ENCODE data around the gene THSD8.

Gene THSD8

DNA sequence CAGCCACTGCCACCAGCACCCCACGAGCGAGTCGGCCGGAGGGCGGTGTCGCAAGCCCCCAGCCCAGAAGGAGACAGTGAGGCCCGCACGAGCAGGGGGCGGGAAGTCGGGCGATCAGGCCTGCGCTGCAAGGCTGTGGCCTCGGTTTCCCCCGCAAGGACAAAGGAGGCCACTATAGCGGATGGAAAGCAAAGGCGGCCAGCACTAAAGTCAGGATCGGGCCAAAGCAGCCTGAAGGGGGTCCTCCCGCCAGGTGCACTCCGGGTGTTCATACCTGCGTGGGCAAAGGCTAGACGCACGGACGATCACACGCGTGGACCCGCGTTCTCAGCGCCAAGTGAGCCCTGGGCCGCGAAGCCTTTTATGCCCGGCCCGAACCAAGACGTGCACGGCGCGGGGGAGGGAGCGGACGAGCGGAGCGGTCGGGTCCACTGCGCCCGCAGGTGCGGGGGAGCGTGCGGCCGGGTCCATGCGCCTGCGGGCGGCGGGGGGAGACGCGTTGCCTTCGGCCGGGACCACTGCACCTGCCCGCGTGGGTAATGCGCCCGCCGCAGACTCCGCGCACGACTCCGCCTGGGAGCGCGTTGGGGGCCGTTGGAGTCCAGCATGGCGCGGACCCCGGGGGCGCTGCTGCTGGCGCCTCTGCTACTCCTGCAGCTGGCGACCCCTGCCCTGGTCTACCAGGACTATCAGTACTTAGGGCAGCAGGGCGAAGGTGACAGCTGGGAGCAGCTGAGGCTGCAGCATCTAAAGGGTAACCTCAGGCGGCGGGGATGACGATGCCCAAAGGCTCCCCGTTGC is at the start of gene THSD8, which contains the start of gene PRDX2:
TSS of gene THSD8 (plus strand) at position 604 of the 801 bp plus-strand sequence. CDS start at position 607, 3 bp downstream.
TSS of gene PRDX2 (minus strand) at position 335 of the 801 bp plus-strand sequence. CDS start 539 bp downstream, outside the sequence.
- in situ Hi-C loops (cut with HindIII; ENCODE audit: low sequenced_read_pairs) = no loop called here

DNA sequence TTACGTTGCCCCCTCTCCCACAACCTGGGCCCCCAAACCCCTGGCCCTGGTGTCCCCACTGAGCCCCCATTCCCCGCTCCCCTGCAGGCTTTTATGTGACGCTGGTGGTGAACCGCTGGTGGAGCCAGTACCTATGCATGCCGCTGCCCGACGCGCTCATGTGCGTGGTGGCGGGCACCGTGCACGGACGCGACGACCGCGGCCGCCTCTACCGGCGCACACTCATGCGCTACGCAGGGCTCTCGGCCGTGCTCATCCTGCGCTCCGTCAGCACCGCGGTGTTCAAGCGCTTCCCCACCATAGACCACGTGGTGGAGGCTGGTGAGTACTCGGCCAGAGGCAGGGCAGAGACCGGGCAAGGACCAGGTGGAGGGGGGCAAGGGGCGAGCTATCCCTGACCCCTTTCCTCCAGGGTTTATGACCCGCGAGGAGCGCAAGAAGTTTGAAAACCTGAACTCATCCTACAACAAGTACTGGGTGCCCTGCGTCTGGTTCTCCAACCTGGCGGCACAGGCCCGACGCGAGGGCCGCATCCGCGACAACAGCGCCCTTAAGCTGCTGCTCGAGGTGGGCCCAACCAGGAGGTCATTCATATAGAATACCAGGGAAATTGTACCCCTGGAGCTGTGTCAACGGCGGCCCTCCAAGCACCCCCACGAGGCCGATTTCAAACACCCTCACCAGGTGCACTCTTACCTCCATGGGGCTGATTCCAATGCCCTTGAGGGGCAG is 47.2 kb upstream of the THSD8 start:
- in situ Hi-C loops (cut with HindIII; ENCODE audit: low sequenced_read_pairs) = no loop called here

DNA sequence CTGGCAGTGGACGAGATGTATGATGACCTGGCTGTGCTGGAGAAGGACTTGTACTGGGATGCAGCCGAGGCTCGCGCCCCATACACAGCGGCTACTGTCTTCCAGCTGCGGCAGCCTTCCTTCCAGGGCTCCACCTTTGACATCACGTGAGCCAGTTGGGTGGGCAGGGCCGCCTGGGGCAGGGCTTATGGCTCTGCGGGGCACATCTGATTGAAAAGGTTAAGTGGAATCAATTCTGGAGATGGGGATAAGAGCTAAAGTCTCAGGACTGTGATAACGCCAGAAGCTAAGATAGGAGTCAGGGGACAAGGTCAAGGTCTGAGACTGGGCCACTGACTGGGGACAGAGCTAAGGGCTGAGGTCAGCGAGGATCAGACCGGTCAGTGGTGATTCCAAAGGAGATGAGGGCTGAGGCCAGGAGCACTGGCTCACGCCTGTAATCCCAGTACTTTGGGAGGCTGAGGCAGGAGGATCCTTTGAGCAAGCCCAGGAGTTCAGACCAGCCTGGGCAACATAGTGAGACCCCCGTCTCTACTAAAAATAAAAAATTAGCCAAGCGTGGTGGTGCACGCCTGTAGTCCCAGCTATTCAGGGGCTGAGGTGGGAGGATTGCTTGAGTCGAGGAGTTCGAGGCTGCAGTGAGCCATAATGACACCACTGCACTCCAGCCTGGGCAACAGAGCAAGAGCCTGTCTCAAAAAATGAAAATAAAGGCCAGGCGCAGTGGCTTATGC is 45.6 kb upstream of the THSD8 start:
- in situ Hi-C loops (cut with HindIII; ENCODE audit: low sequenced_read_pairs) = no loop called here

DNA sequence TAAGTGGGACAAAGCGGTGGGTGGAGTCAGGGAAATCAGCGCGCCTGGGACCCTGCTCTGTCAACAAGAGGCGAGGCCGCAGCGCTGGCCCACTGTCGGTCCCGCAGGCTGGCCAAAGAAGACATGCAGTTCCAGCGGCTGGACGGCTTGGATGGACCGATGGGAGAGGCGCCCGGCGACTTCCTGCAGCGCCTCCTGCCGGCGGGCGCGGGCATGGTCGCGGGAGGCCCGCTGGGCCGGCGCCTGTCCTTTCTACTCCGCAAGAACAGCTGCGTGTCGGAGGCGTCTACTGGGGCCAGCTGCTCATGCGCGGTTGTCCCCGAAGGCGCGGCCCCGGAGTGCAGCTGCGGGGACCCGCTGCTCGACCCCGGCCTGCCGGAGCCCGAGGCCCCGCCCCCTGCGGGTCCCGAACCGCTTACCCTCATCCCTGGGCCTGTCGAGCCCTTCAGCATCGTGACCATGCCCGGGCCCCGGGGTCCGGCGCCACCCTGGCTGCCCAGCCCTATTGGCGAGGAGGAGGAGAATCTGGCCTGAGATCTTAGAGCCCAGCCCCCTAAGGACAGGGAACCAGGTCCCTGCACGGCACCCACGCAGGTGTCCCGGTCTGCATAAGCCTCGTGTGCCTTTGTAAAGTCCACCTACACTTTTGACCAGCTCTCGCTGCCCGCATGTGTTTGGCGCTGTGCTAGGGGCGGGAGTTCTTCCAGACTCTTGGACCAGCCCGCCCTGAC is 44.2 kb upstream of the THSD8 start:
- in situ Hi-C loops (cut with HindIII; ENCODE audit: low sequenced_read_pairs) = no loop called here

- in situ Hi-C loops (cut with HindIII; ENCODE audit: low sequenced_read_pairs) = no loop called here
Observed at GRCh38 chr19:12759686-12760085, 42.2 kb upstream of the THSD8 start.

- in situ Hi-C loops (cut with HindIII; ENCODE audit: low sequenced_read_pairs) = no loop called here
Observed at GRCh38 chr19:12763100-12763499, 38.8 kb upstream of the THSD8 start.

DNA sequence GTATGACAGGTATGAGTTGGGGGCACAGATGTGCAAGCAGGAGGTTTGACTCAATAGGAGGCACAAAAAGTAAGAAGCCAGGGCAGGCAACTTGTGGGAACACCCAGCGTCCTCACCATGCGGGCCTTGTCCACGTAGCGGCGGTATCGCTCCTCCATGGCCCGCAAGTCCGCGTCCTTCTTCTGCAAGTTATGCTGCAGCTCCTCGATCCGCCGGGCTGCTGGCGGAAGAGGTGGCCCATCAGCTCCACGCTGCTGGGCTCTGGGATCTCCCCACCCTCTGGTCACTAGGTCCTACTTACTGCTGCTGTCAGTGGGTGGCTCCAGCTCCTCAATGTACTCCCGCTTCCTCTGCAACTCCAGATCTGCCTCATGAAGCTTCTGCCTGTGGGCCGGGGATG is 37.2 kb upstream of the THSD8 start:
- in situ Hi-C loops (cut with HindIII; ENCODE audit: low sequenced_read_pairs) = no loop called here

- in situ Hi-C loops (cut with HindIII; ENCODE audit: low sequenced_read_pairs) = no loop called here
Observed at GRCh38 chr19:12766051-12766521, 35.8 kb upstream of the THSD8 start.

DNA sequence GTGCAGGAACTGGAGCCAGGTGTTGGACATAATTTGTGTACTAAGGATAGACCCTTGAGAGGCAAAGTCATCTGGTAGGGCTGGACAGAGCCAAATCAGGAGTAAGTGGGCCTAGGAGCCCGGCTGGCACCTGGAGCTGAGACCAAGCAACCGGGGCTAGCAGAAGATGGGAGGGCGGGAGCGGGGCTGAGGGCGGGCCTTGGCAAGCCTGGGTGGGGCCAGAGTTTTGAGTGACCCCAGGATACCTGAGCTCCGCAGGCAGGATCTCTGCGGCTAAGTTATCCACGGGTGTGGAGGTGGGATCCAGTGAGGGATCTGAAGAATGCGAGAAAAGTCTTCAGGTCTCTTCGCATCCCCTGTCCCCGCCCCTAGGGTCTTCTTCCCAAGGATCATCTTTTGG is 34.7 kb upstream of the THSD8 start:
- in situ Hi-C loops (cut with HindIII; ENCODE audit: low sequenced_read_pairs) = no loop called here

- in situ Hi-C loops (cut with HindIII; ENCODE audit: low sequenced_read_pairs) = no loop called here
Observed at GRCh38 chr19:12767666-12768065, 34.2 kb upstream of the THSD8 start.

DNA sequence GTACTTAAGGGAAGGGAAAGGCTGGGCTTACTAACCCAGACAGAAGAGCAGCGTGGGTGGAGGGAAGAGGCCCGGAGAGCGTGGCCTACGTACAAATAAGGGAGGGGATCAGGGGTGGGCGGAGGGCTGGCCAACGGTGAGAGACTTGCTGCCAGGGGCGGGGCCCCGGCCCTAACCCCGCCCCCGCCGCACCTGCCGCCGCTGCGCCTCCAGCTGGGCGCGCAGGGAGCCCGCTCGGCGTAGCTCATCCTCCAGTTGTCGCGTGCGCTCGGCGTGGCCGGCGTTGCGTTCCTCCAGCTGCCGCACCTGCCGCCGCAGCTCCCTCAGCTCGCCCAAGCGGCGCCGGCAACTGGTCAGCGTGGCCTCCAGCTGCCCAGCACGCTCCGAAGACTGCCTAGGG is 32.2 kb upstream of the THSD8 start:
- in situ Hi-C loops (cut with HindIII; ENCODE audit: low sequenced_read_pairs) = no loop called here

GRCh38 chr19:12770922-12771321 is 30.9 kb upstream of the THSD8 start:
- in situ Hi-C loops (cut with HindIII; ENCODE audit: low sequenced_read_pairs) = no loop called here

GRCh38 chr19:12772323-12772722 is 29.5 kb upstream of the THSD8 start:
- in situ Hi-C loops (cut with HindIII; ENCODE audit: low sequenced_read_pairs) = no loop called here

GRCh38 chr19:12773571-12773970 is 28.3 kb upstream of the THSD8 start:
- in situ Hi-C loops (cut with HindIII; ENCODE audit: low sequenced_read_pairs) = no loop called here

- in situ Hi-C loops (cut with HindIII; ENCODE audit: low sequenced_read_pairs) = no loop called here
Observed at GRCh38 chr19:12774588-12775555, 27.0 kb upstream of the THSD8 start, which contains the start of gene HOOK2. TSS of gene HOOK2 (minus strand) at chr19:12775552. CDS start at chr19:12775449, 103 bp downstream.

DNA sequence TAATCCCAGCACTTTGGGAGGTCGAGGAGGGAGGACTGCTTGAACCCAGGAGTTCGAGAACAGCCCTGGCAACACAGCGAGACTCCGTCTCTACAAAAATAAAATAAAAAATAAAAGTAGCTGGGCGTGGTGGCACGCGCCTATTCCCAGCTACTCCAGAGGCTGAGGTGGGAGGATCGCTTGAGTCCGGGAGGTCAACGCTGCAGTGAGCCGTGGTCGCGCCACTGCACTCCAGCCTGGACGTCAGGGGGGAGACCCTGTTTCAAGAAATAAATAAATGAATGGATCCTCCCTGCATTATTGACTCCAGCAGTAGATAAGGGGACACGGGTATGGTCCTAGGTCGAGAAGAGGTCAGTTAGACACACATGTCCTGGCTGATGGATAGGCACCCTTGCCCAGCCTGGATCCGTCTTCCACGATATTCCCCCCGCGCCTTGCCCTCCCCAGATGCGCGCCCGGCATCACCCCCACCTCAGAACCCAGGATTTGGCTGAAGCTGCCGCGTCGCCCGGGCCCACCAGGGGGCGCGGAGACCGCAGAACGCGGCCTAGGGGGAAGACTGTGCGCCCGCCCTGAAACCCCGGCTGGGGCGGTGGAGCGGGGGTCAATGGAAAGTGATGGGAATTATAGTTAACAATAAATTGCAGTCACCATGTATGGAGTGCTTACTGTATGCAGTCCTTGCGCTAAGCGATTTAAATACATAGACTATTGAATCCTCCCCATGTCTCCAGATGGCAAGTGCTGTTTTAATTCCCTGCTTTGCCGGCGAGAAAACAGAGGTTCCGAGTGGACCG is 24.5 kb upstream of the THSD8 start:
- in situ Hi-C loops (cut with HindIII; ENCODE audit: low sequenced_read_pairs) = no loop called here

GRCh38 chr19:12778017-12778904 is 23.6 kb upstream of the THSD8 start:
- in situ Hi-C loops (cut with HindIII; ENCODE audit: low sequenced_read_pairs) = no loop called here

DNA sequence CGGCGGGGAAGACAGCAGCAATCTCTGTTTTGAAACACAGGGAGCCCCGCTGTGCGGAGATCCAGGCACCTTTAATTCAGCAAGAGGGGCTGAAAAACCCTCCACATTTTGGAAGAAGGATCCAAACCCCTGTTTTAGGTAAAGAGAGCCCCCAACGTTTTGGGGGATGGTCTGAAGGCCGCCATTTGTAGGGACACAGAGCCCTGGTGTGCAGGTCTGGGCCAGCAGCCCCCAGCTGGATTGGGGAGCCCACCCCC is 23.0 kb upstream of the THSD8 start:
- in situ Hi-C loops (cut with HindIII; ENCODE audit: low sequenced_read_pairs) = no loop called here

Measured in DLD1 (cell line).